Uterus (tissue), 4 donors: ENCODE data around the gene WNT7A. TPM values are rescaled to one million over a fixed set of nuclear protein-coding genes. Genes with fewer than 3 reads are reported as not detected.

Experiments
- DNase-seq, 2 donors: peaks; one replicate each; pipeline ENCODE4 v3.0.0-alpha.2; 2019 to 2020
- H3K27ac ChIP-seq, 2 donors: fragments of 200-600 bp; sonication (generic); 1 replicate in 1 of 2; 2 replicates in 1 of 2; pipeline ENCODE4 v1.5.1; 2016 to 2018
- H3K27me3 ChIP-seq, 2 donors: fragments of 200-600 bp; sonication (generic); one replicate each; pipeline ENCODE4 v1.5.1; 2018 to 2019; ENCODE audit warnings: control low read depth in 1 of 2
- H3K36me3 ChIP-seq, 2 donors: fragments of 200-600 bp; sonication (generic); one replicate each; pipeline ENCODE4 v1.5.1; 2019; ENCODE audit warnings: control low read depth in 1 of 2
- H3K4me1 ChIP-seq, 2 donors: fragments of 200-600 bp; sonication (generic); one replicate each; pipeline ENCODE4 v1.5.1; 2018 to 2019; ENCODE audit warnings: control low read depth in 1 of 2
- H3K4me3 ChIP-seq, 2 donors: fragments of 200-600 bp; sonication (generic); 1 replicate in 1 of 2; 2 replicates in 1 of 2; pipeline ENCODE4 v1.5.1; 2018 to 2019; ENCODE audit warnings: mild to moderate bottlenecking in 1 of 2
- H3K9me3 ChIP-seq, 2 donors: fragments of 200-600 bp; sonication (generic); one replicate each; pipeline ENCODE4 v1.5.1; 2019; ENCODE audit warnings: control low read depth in 1 of 2
- POLR2A ChIP-seq, 2 donors: fragments of 450-650 bp; IDR thresholded peaks; one replicate each; pipeline ENCODE4 v1.6.1; 2016; ENCODE audit warnings: antibody characterized with exemption in 2 of 2, mild to moderate bottlenecking in 1 of 2, moderate library complexity in 1 of 2
- intact Hi-C: fragments of 100-400 bp; cut with DNase I; formaldehyde crosslinking; loops from one replicate; pipeline ENCODE4 v1.15.1; 2023; ENCODE audit warnings: low total_unique reads
- total RNA-seq, 4 donors: library from RNA; depleted of rRNA in 3 of 4; stranded (reverse); fragments of >200 nt in 3 of 4; gene quantifications; one replicate each; pipeline versions ENCODE4 v1.1.0 to v1.2.4, GENCODE V29; 2014 to 2023
- TF ChIP-seq, protein P1 (sequence below), 4 experiments: fragments of 200-600 bp in 2 of 4; fragments of 450-650 bp in 2 of 4; sonication (generic) in 2 of 4; IDR thresholded peaks; one replicate each; pipeline ENCODE4 v1.5.1; 2016 to 2019; ENCODE audit warnings: antibody characterized with exemption in 4 of 4, mild to moderate bottlenecking in 2 of 4, moderate library complexity in 1 of 4
- donor health status: DM: yes; HTN: yes; CAD: no.

WNT7A gene
- total RNA-seq, 4 donors from 2014 or later, result 0.21 to 19.8 (median 0.26) TPM; not detected in 1

DNA sequence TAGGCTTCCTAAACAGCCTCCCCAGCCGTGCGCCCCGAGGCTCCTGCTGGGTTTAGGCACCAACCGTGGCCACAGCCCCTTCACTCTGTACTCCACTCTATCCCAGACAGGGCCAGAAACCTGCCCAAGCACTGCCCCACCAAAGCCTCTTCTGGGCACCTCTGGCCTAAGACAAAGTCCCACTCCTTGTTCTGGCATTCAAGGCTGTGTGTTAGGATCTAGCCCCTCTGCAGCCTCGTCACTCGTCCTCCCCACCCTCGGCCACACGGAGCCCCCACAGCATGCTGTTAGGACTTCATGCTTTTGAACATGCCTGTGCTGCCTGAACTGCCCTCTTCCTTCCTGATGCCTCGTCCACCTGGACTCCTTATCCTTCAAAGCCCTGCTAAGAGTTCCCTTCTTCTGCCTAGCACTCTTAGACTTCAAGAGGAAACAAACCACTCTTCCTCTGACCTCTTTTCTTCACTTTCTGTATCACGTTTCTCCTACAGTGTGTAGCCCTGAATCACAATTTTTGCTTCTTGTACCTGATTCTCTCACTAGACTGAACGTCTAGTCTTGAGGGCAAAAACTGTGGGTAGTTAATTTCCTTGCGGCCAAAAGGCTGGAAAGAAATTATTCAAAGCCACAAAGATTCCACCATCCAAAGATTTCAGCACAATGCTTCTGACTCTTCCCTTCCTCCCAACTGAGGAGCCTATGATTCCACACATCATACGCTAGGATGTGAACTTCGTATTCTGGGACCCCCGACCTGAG lies 28.6 kb downstream of the WNT7A start:
- intact Hi-C loops, result no loop called here
- Histone ChIP-seq H3K27me3 (no peaks in the 10 kb centered on the region), H3K27ac (no peak overlapping the region), H3K9me3 (no peaks in the 10 kb centered on the region), H3K4me3 (no peak overlapping the region), H3K36me3 (no peaks in the 10 kb centered on the region), H3K4me1 (no peaks in the 10 kb centered on the region)
- DNase-seq, result no peak
- TF ChIP-seq, protein P1, sequence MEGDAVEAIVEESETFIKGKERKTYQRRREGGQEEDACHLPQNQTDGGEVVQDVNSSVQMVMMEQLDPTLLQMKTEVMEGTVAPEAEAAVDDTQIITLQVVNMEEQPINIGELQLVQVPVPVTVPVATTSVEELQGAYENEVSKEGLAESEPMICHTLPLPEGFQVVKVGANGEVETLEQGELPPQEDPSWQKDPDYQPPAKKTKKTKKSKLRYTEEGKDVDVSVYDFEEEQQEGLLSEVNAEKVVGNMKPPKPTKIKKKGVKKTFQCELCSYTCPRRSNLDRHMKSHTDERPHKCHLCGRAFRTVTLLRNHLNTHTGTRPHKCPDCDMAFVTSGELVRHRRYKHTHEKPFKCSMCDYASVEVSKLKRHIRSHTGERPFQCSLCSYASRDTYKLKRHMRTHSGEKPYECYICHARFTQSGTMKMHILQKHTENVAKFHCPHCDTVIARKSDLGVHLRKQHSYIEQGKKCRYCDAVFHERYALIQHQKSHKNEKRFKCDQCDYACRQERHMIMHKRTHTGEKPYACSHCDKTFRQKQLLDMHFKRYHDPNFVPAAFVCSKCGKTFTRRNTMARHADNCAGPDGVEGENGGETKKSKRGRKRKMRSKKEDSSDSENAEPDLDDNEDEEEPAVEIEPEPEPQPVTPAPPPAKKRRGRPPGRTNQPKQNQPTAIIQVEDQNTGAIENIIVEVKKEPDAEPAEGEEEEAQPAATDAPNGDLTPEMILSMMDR (IDR thresholded peaks at IDR 0.05), result no peak
- no peak for TF ChIP-seq POLR2A (IDR thresholded peaks at IDR 0.05)

- H3K27ac ChIP-seq, result no peak overlapping the region
- no peaks in the 10 kb centered on the region for H3K36me3 ChIP-seq
- TF ChIP-seq POLR2A (IDR thresholded peaks at IDR 0.05), result no peak
- TF ChIP-seq, protein P1 (IDR thresholded peaks at IDR 0.05), result no peak
- no peak overlapping the region for H3K4me3 ChIP-seq
- H3K4me1 ChIP-seq, result no peaks in the 10 kb centered on the region
- intact Hi-C loops, result no loop called here
- H3K9me3 ChIP-seq, result no peaks in the 10 kb centered on the region
- no peaks in the 10 kb centered on the region for H3K27me3 ChIP-seq
- DNase-seq, result no peak
Measured at GRCh38 chr3:13850161-13850945, 29.5 kb downstream of the WNT7A start.

- Histone ChIP-seq H3K4me1 (no peaks in the 10 kb centered on the region), H3K27ac (no peak overlapping the region), H3K4me3 (no peak overlapping the region), H3K27me3 (no peaks in the 10 kb centered on the region), H3K36me3 (no peaks in the 10 kb centered on the region), H3K9me3 (no peaks in the 10 kb centered on the region)
- TF ChIP-seq POLR2A (IDR thresholded peaks at IDR 0.05), result no peak
- TF ChIP-seq, protein P1 (IDR thresholded peaks at IDR 0.05), result no peak
- intact Hi-C loops, result no loop called here
- DNase-seq, result no peak
Measured at GRCh38 chr3:13849018-13849417, 30.9 kb downstream of the WNT7A start.

GRCh38 chr3:13846716-13847570 lies 32.9 kb downstream of the WNT7A start:
- Histone ChIP-seq H3K27me3 (no peaks in the 10 kb centered on the region), H3K9me3 (no peaks in the 10 kb centered on the region), H3K27ac (no peak overlapping the region), H3K4me1 (no peaks in the 10 kb centered on the region), H3K36me3 (no peaks in the 10 kb centered on the region), H3K4me3 (no peak overlapping the region)
- intact Hi-C loops, result no loop called here
- no peak for DNase-seq
- TF ChIP-seq, protein P1 (IDR thresholded peaks at IDR 0.05), result no peak
- no peak for TF ChIP-seq POLR2A (IDR thresholded peaks at IDR 0.05)
